Measurements from ENCODE around the gene ABCC6.
"Not testable (repeated sequence)": the region's sequence is repeated elsewhere in the genome, so short reads cannot be mapped to it uniquely, and the experiment has no call there.

Gene ABCC6

GRCh38 chr16:16218349-16218748 is 4.9 kb downstream of the ABCC6 start:
- not testable (repeated sequence) for H2AFZ ChIP-seq (ENCODE audit: low read depth, low read length); DNase-seq; H3K27me3 ChIP-seq (ENCODE audit: insufficient read depth, low read length, poor library complexity); H3K79me2 ChIP-seq (ENCODE audit: insufficient read depth, low read length); H3K4me2 ChIP-seq (ENCODE audit: insufficient read depth, low read length); H3K4me1 ChIP-seq (ENCODE audit: insufficient read depth, low read length); H3K9me3 ChIP-seq (ENCODE audit: insufficient read depth, low read length, severe bottlenecking); ATAC-seq (ENCODE audit: insufficient read depth, low read depth); H3K36me3 ChIP-seq (ENCODE audit: insufficient read depth, low read length); H3K27ac ChIP-seq (ENCODE audit: low read length); H4K20me1 ChIP-seq (ENCODE audit: insufficient read depth, low read length); H3K4me3 ChIP-seq (ENCODE audit: low read depth in 1 of 2, low read length in 2 of 2); H3K9ac ChIP-seq (ENCODE audit: low read depth, low read length)

GRCh38 chr16:16213863-16214293 is 9.4 kb downstream of the ABCC6 start:
- ATAC-seq (ENCODE audit: insufficient read depth, low read depth); H3K4me3 ChIP-seq (ENCODE audit: low read depth in 1 of 2, low read length in 2 of 2); H3K4me1 ChIP-seq (ENCODE audit: insufficient read depth, low read length); H3K79me2 ChIP-seq (ENCODE audit: insufficient read depth, low read length); H3K36me3 ChIP-seq (ENCODE audit: insufficient read depth, low read length); H3K9me3 ChIP-seq (ENCODE audit: insufficient read depth, low read length, severe bottlenecking); H4K20me1 ChIP-seq (ENCODE audit: insufficient read depth, low read length); H3K27ac ChIP-seq (ENCODE audit: low read length); H2AFZ ChIP-seq (ENCODE audit: low read depth, low read length); H3K9ac ChIP-seq (ENCODE audit: low read depth, low read length); DNase-seq; H3K4me2 ChIP-seq (ENCODE audit: insufficient read depth, low read length); H3K27me3 ChIP-seq (ENCODE audit: insufficient read depth, low read length, poor library complexity): not testable (repeated sequence)

- H3K4me2 ChIP-seq (ENCODE audit: insufficient read depth, low read length); H3K79me2 ChIP-seq (ENCODE audit: insufficient read depth, low read length); DNase-seq; H3K27me3 ChIP-seq (ENCODE audit: insufficient read depth, low read length, poor library complexity); H3K9me3 ChIP-seq (ENCODE audit: insufficient read depth, low read length, severe bottlenecking); H2AFZ ChIP-seq (ENCODE audit: low read depth, low read length); H3K36me3 ChIP-seq (ENCODE audit: insufficient read depth, low read length); H3K4me1 ChIP-seq (ENCODE audit: insufficient read depth, low read length); H3K9ac ChIP-seq (ENCODE audit: low read depth, low read length); H3K27ac ChIP-seq (ENCODE audit: low read length); ATAC-seq (ENCODE audit: insufficient read depth, low read depth); H4K20me1 ChIP-seq (ENCODE audit: insufficient read depth, low read length); H3K4me3 ChIP-seq (ENCODE audit: low read depth in 1 of 2, low read length in 2 of 2): not testable (repeated sequence)
These were observed 11.9 kb downstream of the ABCC6 start for GRCh38 chr16:16211404-16211803.

GRCh38 chr16:16208461-16208860 is 14.8 kb downstream of the ABCC6 start:
- H3K9ac ChIP-seq (ENCODE audit: low read depth, low read length) = not testable (repeated sequence)

GRCh38 chr16:16207787-16208334 is 15.4 kb downstream of the ABCC6 start:
- H3K4me3 ChIP-seq (ENCODE audit: low read depth in 1 of 2, low read length in 2 of 2); H3K27ac ChIP-seq (ENCODE audit: low read length); H3K9ac ChIP-seq (ENCODE audit: low read depth, low read length); H2AFZ ChIP-seq (ENCODE audit: low read depth, low read length); H3K4me1 ChIP-seq (ENCODE audit: insufficient read depth, low read length); H3K4me2 ChIP-seq (ENCODE audit: insufficient read depth, low read length); H3K9me3 ChIP-seq (ENCODE audit: insufficient read depth, low read length, severe bottlenecking); H4K20me1 ChIP-seq (ENCODE audit: insufficient read depth, low read length); H3K27me3 ChIP-seq (ENCODE audit: insufficient read depth, low read length, poor library complexity); DNase-seq; ATAC-seq (ENCODE audit: insufficient read depth, low read depth); H3K36me3 ChIP-seq (ENCODE audit: insufficient read depth, low read length); H3K79me2 ChIP-seq (ENCODE audit: insufficient read depth, low read length): not testable (repeated sequence)

More at GRCh38 chr16:16208461-16208860, 14.8 kb downstream of the ABCC6 start:
- H3K27me3 ChIP-seq (ENCODE audit: insufficient read depth, low read length, poor library complexity); H3K9me3 ChIP-seq (ENCODE audit: insufficient read depth, low read length, severe bottlenecking); DNase-seq; H3K27ac ChIP-seq (ENCODE audit: low read length); H4K20me1 ChIP-seq (ENCODE audit: insufficient read depth, low read length); H3K4me3 ChIP-seq (ENCODE audit: low read depth in 1 of 2, low read length in 2 of 2); H3K36me3 ChIP-seq (ENCODE audit: insufficient read depth, low read length); ATAC-seq (ENCODE audit: insufficient read depth, low read depth); H3K79me2 ChIP-seq (ENCODE audit: insufficient read depth, low read length); H2AFZ ChIP-seq (ENCODE audit: low read depth, low read length); H3K4me1 ChIP-seq (ENCODE audit: insufficient read depth, low read length); H3K4me2 ChIP-seq (ENCODE audit: insufficient read depth, low read length): not testable (repeated sequence)

- H3K4me2 ChIP-seq (ENCODE audit: insufficient read depth, low read length); H2AFZ ChIP-seq (ENCODE audit: low read depth, low read length); H3K9me3 ChIP-seq (ENCODE audit: insufficient read depth, low read length, severe bottlenecking); H3K36me3 ChIP-seq (ENCODE audit: insufficient read depth, low read length); H4K20me1 ChIP-seq (ENCODE audit: insufficient read depth, low read length); H3K27ac ChIP-seq (ENCODE audit: low read length); H3K27me3 ChIP-seq (ENCODE audit: insufficient read depth, low read length, poor library complexity); H3K9ac ChIP-seq (ENCODE audit: low read depth, low read length); H3K4me3 ChIP-seq (ENCODE audit: low read depth in 1 of 2, low read length in 2 of 2); H3K79me2 ChIP-seq (ENCODE audit: insufficient read depth, low read length); DNase-seq; ATAC-seq (ENCODE audit: insufficient read depth, low read depth): not testable (repeated sequence)
- H3K4me1 ChIP-seq (ENCODE audit: insufficient read depth, low read length) = peaks cover 13% of the 10 kb centered on the region
These were observed 16.1 kb downstream of the ABCC6 start for GRCh38 chr16:16207097-16207786.

GRCh38 chr16:16205864-16206263 is 17.4 kb downstream of the ABCC6 start:
- H3K27ac ChIP-seq (ENCODE audit: low read length); H3K4me3 ChIP-seq (ENCODE audit: low read depth in 1 of 2, low read length in 2 of 2); H3K79me2 ChIP-seq (ENCODE audit: insufficient read depth, low read length); H4K20me1 ChIP-seq (ENCODE audit: insufficient read depth, low read length); H3K36me3 ChIP-seq (ENCODE audit: insufficient read depth, low read length); H3K9ac ChIP-seq (ENCODE audit: low read depth, low read length); H3K4me2 ChIP-seq (ENCODE audit: insufficient read depth, low read length); H3K9me3 ChIP-seq (ENCODE audit: insufficient read depth, low read length, severe bottlenecking); DNase-seq; ATAC-seq (ENCODE audit: insufficient read depth, low read depth); H3K27me3 ChIP-seq (ENCODE audit: insufficient read depth, low read length, poor library complexity); H2AFZ ChIP-seq (ENCODE audit: low read depth, low read length): not testable (repeated sequence)
- H3K4me1 ChIP-seq (ENCODE audit: insufficient read depth, low read length) = peaks cover 22% of the 10 kb centered on the region

- not testable (repeated sequence) for H3K4me2 ChIP-seq (ENCODE audit: insufficient read depth, low read length); H3K27me3 ChIP-seq (ENCODE audit: insufficient read depth, low read length, poor library complexity); H3K4me3 ChIP-seq (ENCODE audit: low read depth in 1 of 2, low read length in 2 of 2); ATAC-seq (ENCODE audit: insufficient read depth, low read depth); DNase-seq; H3K79me2 ChIP-seq (ENCODE audit: insufficient read depth, low read length); H3K9ac ChIP-seq (ENCODE audit: low read depth, low read length); H3K27ac ChIP-seq (ENCODE audit: low read length); H3K9me3 ChIP-seq (ENCODE audit: insufficient read depth, low read length, severe bottlenecking); H2AFZ ChIP-seq (ENCODE audit: low read depth, low read length); H4K20me1 ChIP-seq (ENCODE audit: insufficient read depth, low read length); H3K36me3 ChIP-seq (ENCODE audit: insufficient read depth, low read length)
- H3K4me1 ChIP-seq (ENCODE audit: insufficient read depth, low read length) = peaks cover 22% of the 10 kb centered on the region
These were observed 18.7 kb downstream of the ABCC6 start for GRCh38 chr16:16204552-16204951.
